Dorsolateral prefrontal cortex (tissue), 118 donors: ENCODE results near the gene PHF5A. TPM values are rescaled to one million over a fixed set of nuclear protein-coding genes. Genes with fewer than 3 reads are reported as not detected.

Experiments
- total RNA-seq, 120 experiments: library from RNA; stranded (reverse); gene quantifications; one replicate each; pipeline versions ENCODE4 v1.2.3 to v1.2.4, GENCODE V29; 2022

PHF5A gene
- total RNA-seq, 120 experiments from 2014 or later, result 10.3 to 36.8 (median 22.3) TPM

Other genes with a start within 250 kb of the PHF5A start
- 100 to 1,000 TPM in 3 of 120 experiments, 10 to 100 TPM in 117; 10.7 to 123 (median 32.2) TPM for gene CHADL, start 227.8 kb downstream of the PHF5A start, total RNA-seq
- 100 to 1,000 TPM; 115 to 243 (median 177) TPM for gene RANGAP1, start 182.5 kb downstream of the PHF5A start, total RNA-seq
- 100 to 1,000 TPM in 112 of 120 experiments, 10 to 100 TPM in 8; 84.4 to 177 (median 117) TPM for gene ZC3H7B, start 167.2 kb downstream of the PHF5A start, total RNA-seq
- gene TEF, start 86.8 kb downstream of the PHF5A start, total RNA-seq, result 100 to 1,000 TPM in 77 of 120 experiments, 10 to 100 TPM in 43; 47.8 to 173 (median 111) TPM
- gene TOB2, start 21.9 kb downstream of the PHF5A start, total RNA-seq, result 100 to 1,000 TPM in 4 of 120 experiments, 10 to 100 TPM in 116; 33.6 to 113 (median 52.3) TPM
- gene ACO2, start 425 bp upstream of the PHF5A start, total RNA-seq, result 100 to 1,000 TPM; 173 to 339 (median 261) TPM
- gene POLR3H, start 75.8 kb upstream of the PHF5A start, total RNA-seq, result 10 to 100 TPM; 47.5 to 93.1 (median 62.0) TPM
- 10 to 100 TPM in 111 of 120 experiments, 1 to 10 TPM in 9; 7.0 to 30.7 (median 15.7) TPM for gene CSDC2, start 92.3 kb upstream of the PHF5A start, total RNA-seq
- 10 to 100 TPM; 29.3 to 80.7 (median 56.1) TPM for gene PMM1, start 121.1 kb upstream of the PHF5A start, total RNA-seq
- gene DESI1, start 152.4 kb upstream of the PHF5A start, total RNA-seq, result 10 to 100 TPM; 45.7 to 64.7 (median 55.1) TPM
- 100 to 1,000 TPM in 115 of 120 experiments, 10 to 100 TPM in 5; 83.9 to 180 (median 142) TPM for gene XRCC6, start 152.6 kb upstream of the PHF5A start, total RNA-seq
- gene SNU13, start 220.2 kb upstream of the PHF5A start, total RNA-seq, result 100 to 1,000 TPM; 110 to 337 (median 211) TPM
- 1 to 10 TPM in 115 of 120 experiments, under 1 TPM in 4, not detected in 1; 0.61 to 9.7 (median 3.6) TPM for gene MEI1, start 230.8 kb upstream of the PHF5A start, total RNA-seq